Jurkat, Clone E6-1 (cell line): ENCODE data around the gene ADA. TPM values are rescaled to one million over a fixed set of nuclear protein-coding genes. Genes with fewer than 3 reads are reported as not detected.
"Not testable (repeated sequence)": the region's sequence is repeated elsewhere in the genome, so short reads cannot be mapped to it uniquely, and the experiment has no call there.

Source experiments
- DNase-seq: peaks from one replicate; pipeline ENCODE4 v3.0.0-alpha.2; 2011; ENCODE audit warnings: low read depth, low spot score
- H3K4me3 ChIP-seq: 2 replicates; pipeline ENCODE4 v1.5.1; 2011; ENCODE audit warnings: mild to moderate bottlenecking, low read length, control low read depth, moderate library complexity
- polyA plus RNA-seq: library from polyadenylated mRNA; unstranded; fragments of >200 nt; gene quantifications from one replicate; pipeline ENCODE4 v1.2.1, GENCODE V29; 2012; ENCODE audit warnings: missing spikeins; ENCODE audit not compliant: insufficient read length, insufficient read depth

Gene ADA
- polyA plus RNA-seq = 1,574 TPM

DNA sequence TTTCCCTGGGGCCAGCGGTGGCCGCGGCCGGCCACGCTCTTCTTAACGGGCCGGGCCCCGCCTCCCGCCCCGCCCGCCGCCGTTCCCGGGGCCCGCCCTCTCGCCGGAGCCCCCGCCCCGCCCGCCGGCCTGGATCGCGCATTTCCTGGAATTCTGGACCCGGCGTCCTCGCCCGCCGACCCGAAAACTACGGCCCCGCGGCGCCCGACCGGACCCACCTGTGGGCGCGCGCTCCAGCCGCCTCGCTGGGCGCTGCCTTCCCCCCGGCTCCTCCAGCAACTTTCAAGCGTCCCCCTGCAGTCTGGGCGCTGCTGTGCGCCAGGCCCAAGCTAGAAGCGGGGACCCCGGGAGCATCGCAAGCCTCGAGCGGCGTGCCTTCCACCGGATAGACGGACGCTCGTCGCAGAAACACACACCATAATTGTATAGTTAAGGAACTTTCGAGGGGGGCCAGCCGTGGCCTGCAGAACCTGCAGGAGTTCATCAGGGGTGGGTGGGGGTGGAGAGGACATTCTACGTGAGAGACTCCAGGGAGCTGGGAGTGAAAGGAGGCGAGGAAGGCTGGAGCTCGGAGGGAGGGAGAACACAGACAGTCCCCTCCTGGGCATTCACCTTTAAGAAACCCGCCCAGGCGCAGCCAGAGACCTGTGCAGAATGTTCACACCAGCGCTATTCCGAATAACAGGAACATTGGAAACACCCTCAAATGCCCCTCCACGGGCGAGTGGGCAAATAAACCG lies at the start of gene ADA:
ADA (minus strand) TSS at position 16 of the 740 bp plus-strand sequence. CDS start 92 bp downstream, outside the sequence.
- DNase-seq = no peak
- H3K4me3 ChIP-seq = peak within 1 kb of the TSS; percentile 99

DNA sequence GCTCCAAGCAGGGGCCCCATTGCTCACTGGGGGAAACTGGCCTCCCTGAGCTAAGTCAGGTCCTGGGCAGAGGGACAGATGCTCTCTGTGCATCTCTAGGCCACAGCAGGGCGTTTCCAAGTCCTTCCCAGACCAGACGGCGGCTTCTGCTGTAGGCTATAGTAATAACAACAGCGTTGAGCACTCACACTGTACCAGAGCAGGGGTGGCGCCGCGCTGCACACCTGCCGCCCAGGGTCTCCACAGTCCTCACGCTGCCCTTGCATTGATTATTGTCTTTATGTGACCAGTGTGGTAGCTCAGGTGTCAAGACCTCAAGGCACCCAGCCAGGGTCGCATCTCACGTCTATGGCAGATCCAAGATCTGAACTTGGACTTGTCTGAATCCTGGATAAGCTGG lies 48.8 kb upstream of the ADA start:
- H3K4me3 ChIP-seq = no peak overlapping the region
- no peak for DNase-seq

DNA sequence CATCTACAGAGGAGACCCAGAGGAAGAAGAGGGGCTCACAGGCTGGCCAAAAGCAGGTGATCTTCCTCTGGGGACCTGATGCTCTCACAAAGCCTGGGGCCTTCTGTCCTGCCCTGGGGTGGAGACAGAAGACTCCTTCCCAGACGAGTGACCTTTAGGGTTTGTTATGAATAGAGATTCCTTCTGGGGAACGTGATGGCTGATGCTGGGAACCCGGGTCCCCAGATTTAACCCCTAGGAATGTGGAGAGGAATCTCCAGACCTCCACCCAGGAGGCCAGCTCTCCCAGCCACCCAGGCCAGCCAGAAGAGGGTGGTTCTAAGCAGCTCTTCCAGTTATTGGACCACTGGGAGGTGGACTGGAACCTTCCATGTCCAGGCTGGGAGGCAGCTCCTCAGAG lies 46.9 kb upstream of the ADA start:
- DNase-seq = no peak
- H3K4me3 ChIP-seq = no peak overlapping the region

DNA sequence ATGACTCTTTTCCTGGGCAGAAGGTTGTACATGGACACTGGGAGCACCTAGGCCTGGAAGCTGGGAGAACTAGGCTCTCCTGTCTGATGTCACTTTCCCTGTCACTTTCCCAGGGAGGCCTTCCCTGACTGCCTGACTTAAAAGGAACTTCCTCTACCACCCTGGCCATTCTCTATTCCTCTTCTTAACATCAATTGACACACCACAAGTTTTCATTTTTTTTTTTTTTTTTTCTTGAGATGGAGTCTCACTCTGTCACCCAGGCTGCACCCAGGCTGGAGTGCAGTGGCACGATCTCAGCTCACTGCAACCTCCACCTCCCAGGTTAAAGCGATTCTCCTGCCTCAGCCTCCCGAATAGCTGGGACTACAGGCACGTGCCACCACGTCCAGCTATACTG lies 45.5 kb upstream of the ADA start:
- H3K4me3 ChIP-seq, DNase-seq: not testable (repeated sequence)

DNA sequence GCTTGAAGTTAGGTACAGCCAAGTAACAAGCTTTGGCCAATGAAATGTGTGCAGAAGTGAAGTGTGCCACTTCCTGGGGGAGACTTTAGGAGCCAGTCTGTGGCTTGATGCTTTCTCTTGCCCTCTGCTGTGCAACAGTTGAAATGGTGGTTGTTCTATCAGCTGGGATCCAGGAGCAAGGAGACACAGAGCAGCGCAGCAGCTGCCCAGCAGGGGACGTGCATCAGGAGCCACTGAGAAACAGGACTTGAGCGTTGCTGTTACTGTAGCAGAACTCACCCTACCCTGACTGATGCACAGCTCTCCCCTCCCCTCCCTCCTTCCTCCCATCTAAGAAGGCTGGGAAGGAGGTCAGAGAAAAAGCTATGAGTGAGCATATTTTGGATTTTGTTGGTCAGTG lies 44.8 kb upstream of the ADA start:
- DNase-seq = peak; percentile 71
- H3K4me3 ChIP-seq = no peak overlapping the region

DNA sequence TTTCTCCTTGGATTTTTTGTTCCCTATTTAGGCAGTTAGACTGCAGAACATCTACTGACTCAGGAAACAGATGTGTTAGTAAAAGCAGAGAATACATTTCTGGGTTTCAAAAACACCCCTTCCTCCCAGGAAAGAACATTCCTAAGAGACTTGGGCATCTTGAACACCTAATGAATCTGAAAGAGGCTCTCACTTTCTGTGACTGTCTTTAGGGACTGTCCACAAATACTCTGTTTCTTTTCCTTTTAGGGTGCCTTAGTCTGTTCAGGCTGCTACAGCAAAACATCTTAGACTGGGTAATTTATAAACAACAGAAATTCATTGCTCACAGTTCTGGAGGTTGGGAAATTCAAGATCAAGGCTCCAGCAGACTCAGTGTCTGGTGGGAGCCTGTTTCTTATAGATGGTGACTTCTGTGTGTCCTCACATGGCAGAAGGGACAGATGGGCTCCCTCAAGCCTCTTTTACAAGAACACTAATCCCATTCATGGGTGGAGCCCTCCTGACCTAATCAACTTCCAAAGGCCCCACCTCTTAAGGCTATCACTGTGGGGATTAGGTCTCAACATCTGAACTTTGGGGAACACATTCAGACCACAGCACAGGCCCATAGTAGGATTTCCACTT lies 44.3 kb upstream of the ADA start:
- H3K4me3 ChIP-seq = no peak overlapping the region
- DNase-seq = no peak

DNA sequence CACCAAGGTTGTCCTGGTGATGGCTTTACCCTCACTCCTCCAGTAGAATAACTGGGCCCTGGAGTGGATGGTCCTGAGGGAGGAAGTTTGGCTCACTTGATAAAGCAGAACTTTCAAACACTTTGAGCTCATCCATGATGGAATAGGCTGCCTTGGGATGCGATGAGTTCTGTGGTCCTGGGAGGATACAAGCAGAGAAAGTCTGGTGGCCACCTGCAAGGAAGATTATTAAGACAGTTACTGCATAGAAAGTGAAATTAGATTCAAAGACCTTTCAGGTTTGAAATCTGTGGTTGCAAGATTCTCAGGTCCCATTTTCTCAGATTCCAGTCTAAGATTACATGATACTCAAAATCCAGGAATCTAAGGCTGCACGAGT lies 43.8 kb upstream of the ADA start:
- DNase-seq = no peak
- no peak overlapping the region for H3K4me3 ChIP-seq

DNA sequence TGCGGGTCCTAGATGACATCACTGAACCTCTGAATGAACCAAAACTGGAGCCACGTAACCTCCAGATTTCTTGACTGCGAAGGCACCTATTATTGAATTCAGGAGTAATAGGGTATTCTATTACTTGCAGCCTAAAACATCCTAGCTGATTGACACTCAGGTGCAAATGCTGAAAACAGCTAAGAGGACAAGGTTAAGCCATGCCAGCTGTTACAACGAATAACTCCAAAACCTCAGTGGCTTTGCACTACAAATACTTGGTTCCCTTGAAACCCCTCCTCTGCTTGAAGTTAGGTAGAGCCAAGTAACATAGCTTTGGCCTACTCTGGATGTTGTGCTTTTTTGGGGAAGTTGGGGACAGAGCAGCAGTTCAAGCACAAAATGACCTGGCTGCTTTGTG lies 42.7 kb upstream of the ADA start:
- DNase-seq = no peak
- no peak overlapping the region for H3K4me3 ChIP-seq

DNA sequence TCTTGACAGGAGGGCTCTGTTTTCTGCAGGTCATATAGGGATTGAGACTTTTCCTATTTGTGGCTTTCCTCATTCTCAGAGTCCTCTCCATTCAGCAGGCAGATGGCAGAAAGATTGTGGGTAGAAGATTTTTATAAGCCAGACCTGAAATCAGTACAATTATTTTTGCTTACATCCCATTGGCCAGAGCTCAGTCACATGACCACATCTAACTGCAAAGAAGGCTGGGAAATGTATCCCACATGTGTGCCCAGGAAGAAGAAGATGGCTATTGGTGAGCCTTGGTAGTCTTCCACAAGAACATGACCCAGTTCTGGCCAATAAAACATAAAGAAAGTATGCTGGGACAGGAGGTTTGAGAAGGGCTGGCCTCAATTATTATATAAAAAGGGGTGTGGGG lies 42.1 kb upstream of the ADA start:
- no peak overlapping the region for H3K4me3 ChIP-seq
- DNase-seq = no peak

DNA sequence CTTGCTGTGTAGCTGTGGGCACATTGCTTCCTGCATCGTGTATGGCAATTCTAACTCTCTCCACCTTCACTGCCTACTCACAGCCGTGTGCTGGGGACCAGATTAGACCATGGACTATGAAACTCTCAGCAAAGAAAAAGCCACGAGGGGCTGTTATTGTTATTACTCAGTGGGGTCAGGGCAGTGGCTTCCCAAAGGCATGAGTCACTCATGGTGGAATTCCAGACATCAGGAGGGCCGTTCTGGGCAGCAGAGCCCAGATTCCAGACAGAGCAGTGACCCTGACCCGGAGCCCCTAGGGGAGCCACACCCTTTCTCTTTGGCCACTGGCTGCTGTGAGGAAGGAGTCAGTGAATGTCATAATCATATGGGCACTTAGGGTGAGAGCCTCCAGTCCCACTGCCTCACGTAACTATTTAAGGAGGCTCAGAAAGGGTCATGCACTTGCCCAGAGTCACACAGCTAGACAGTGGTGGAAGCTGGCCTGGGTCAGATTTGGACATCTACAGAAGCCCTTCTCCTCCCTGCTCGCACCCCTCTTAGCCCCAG lies 41.5 kb upstream of the ADA start:
- no peak overlapping the region for H3K4me3 ChIP-seq
- DNase-seq = no peak

DNA sequence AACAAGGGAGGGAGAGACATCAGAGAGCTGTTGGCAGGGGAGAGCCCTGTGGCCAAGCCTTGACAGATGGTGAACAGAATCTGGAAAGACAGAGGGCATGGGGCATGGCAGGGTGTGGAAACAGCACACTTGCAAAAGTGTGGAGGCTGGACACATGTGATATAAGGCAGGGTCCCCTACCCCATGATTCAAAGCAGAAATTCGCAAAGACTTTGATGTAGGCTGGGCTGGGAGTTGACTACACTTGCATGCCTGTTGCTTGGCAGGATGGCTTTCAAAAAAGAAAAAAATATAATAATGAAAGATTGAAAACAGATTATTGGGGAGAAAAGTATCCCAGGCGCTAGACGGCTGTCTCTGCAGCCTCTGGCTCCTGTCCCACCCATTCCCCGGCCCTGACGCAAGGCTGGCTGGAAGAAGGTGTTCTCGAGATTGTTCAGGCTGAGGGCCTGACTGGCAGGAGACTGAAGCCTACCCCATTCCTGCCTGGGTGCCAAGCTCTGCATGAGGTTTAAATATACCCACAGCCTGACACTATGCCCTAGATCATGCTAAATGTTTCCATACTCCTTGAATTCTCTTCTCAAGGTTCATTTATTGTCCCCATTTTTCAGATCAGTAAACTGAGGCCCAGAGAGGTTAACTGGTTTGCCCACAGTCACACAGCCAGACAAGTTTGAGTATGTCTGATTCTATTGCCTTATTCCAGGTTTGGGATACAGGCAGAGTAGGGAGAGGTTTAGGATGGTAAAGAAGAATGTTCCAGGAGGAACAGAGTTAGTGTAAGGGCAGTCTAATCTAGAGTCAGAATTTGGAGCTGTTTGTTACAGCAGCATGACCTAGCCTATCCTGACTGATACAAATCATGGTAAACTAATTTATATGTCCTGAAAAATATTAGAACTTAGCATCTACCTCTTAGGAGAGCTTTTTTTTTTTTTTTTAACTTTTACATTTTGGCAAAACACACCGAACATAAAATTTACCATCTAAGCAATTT lies 40.2 kb upstream of the ADA start:
- no peak for DNase-seq
- H3K4me3 ChIP-seq = no peak overlapping the region

DNA sequence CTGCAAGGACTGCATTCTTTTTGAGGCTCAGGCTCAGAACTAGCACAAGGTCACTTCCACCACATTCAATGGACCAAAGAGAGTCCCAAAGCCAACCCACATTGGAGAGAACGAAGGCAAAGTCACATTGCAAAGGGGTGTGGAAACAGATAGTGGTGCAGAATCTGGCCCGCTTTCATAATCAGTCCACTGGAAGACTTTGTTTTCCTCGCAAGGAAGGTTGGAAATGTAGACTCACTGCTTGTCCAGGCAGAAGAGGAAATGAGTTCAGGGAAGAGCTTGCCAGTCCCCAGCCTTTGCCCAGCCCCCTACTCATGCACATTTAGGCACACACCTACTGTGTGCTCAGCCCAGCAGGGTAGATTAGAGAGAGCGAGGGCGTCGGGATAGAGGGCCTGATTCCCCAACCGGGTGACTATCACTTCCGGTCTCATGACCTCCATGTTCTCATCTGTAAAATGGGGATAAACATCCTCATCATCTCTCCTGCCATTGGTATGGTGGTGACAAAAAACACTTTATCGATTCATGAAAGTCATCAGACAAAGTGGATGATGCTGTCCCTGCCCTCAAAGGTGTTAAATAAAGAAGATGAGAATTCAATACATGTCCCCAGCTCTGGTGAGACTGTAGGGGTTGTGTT lies 39.4 kb upstream of the ADA start:
- H3K4me3 ChIP-seq = no peak overlapping the region
- DNase-seq = no peak

DNA sequence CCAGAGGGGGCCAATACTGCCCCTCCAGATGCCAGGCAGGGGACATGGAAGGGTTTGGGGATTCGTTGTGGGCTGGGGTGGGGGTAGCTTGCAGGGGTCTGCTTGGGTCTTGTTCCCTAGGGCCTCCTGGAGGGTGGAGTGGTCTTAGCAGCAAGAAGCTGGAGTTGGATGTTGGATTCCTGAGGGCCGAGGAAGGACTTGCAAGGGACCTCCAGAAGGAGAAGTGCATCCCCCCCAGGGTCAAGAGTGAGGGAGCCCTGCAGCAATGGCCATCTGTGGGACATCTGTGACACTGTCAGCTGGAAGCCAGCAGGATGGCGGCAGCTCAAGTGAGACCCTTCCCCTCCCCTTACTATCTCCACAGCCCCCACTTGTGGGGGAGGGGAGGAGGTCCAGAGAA lies 38.3 kb upstream of the ADA start:
- no peak for DNase-seq
- H3K4me3 ChIP-seq = no peak overlapping the region

DNA sequence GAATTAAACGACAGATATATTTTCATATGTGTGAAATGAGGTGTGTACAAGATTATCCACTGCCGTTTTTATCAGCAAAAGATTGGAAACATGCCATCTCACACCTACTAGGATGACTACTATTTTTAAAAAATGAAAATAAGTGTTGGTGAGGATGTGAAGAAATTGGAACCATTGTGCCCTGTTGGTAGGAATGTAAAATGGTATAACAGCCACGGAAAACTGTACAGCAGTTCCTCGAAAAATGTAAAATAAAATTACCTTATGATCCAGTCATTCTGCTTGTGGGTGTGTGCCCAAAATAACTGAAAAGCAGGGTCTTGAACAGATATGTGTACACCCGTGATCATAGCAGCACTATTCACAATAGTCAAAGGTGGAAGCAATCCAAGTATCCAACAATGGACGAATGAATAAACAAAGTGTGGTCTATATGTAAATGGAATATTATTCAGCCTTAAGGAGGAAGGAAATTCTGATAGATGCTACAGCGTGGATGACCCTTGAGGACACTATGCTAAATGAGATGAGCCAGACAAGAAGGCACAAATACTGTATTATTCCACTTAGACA lies 36.6 kb upstream of the ADA start:
- no peak overlapping the region for H3K4me3 ChIP-seq
- no peak for DNase-seq

DNA sequence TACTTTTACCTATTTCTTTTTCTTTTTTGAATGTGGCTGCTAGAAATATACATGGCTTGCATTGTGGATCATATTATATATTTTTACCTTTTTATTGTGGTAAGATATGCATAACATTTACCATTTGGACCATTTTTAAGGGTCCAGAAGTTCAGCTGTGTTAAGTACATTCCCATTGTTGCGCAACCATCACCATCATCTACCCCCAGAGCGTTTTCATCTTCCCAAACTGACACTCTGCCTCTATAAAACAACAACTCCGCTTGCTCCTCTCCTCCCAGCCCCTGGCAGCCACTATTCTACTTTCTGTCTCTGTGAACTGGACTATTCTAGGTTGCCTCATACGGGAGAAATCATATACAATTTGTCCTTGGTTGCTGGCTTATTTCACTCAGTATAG lies 35.4 kb upstream of the ADA start:
- no peak overlapping the region for H3K4me3 ChIP-seq
- no peak for DNase-seq

DNA sequence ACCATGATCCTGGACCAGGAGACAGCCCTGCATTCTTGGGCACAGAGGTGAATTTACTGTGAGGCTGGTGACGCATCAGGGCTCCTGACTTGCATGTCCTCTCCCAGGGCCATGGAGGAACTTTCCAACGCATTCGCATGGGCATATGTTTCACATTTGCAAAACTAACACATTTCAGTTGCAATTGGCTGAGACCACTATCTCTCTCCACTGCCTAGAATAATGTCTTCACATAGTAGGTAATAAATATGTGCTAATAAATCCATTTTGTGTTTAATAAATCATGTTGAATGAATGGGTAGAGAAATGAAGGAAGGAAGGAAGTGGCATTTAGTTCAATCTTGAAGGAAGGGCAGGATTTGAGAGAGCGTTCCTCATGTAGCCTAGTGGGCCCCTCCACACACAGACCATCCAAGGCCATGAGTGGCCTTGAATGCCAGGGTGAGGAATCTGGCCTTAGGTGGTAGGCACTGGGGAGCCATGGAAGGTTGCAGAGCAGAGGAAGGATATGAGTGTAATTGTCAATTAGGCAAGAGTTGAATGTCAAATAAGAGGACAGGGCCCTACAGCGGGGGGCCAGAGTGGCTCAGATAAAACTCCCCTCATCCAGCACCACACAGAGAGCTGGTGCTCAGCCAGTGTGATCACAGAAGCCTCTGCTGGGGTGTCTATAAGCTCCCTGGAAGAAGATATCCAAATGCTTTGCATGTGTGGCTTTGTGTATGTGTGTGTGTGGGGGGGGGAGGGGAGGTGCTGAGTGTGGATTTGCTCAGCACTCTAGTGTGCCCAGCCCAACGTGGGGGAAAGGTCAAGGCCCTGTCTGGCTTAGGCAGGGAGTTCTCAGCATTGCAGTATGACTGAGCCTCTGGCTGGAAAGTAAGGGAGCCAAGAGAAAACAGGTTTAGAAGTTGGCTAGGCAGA lies 32.8 kb upstream of the ADA start:
- H3K4me3 ChIP-seq = no peak overlapping the region
- DNase-seq = no peak

DNA sequence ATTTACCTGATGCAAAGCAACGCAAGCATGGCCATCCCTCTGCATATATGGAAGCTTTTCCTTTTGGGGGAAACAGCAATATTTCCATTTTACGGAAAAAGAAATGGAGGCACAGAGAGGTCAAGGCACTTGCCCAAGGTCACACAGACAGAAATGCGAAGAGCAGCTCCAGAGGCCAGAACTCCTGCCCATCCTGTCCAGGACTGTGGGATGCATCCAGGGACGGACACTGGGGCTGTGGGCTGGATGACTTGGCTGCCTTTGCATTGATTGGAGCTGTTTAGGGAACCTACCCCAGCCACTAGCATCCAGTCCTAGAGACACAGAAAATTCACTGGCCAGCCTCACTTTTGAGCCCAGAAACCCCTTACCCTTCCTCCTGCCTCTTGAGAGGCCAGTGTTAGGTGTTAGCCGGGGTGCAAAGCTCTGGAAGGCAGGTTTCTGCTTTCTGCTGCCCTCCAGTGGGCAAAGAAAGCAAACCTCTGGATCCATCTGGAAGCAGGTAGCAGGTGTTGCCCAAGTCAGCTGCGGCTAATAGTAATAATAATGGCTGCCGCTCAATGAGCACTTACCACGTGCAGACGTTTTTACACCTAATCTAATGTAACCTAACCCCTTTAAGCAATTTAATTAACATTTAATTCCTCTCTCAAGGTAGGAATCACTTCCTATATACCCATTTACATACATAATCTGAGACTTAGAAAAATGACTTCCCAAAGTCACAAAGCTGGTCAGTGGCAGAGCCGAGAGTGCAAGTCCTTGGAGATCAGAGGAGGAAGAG lies 32.0 kb upstream of the ADA start:
- no peak overlapping the region for H3K4me3 ChIP-seq
- DNase-seq = peak; percentile 75
